SKM-1 treated with dmso at 0.1 percent for 144 hours (cell line): ENCODE results near the gene RNU5B-1.

ENCODE experiments used
- DNase-seq: peaks from one replicate; lab custom pipeline; 2025; ENCODE audit not compliant: unreplicated experiment; lab: John Stamatoyannopoulos, UW

The RNU5B-1 gene

GRCh38 chr15:65327651-65328393, 23.3 kb downstream of the RNU5B-1 start:
- peak; percentile 4 for DNase-seq

GRCh38 chr15:65328506-65329287, 24.2 kb downstream of the RNU5B-1 start:
- DNase-seq = no peak

- no peak for DNase-seq
Observed at GRCh38 chr15:65329288-65329983, 25.0 kb downstream of the RNU5B-1 start.

- no peak for DNase-seq
Observed at GRCh38 chr15:65329984-65330735, 25.7 kb downstream of the RNU5B-1 start.

GRCh38 chr15:65330934-65331645, 26.6 kb downstream of the RNU5B-1 start:
- DNase-seq = no peak

GRCh38 chr15:65331811-65332210, 27.3 kb downstream of the RNU5B-1 start:
- no peak for DNase-seq

GRCh38 chr15:65332391-65333147, 28.1 kb downstream of the RNU5B-1 start:
- DNase-seq = no peak

- no peak for DNase-seq
Observed at GRCh38 chr15:65333148-65333820, 28.8 kb downstream of the RNU5B-1 start.

- no peak for DNase-seq
Observed at GRCh38 chr15:65333856-65334255, 29.4 kb downstream of the RNU5B-1 start.

- no peak for DNase-seq
Observed at GRCh38 chr15:65334586-65335231, 30.2 kb downstream of the RNU5B-1 start.

- DNase-seq = no peak
Observed at GRCh38 chr15:65335278-65336055, 31.0 kb downstream of the RNU5B-1 start.

- no peak for DNase-seq
Observed at GRCh38 chr15:65336493-65337435, 32.3 kb downstream of the RNU5B-1 start.

- DNase-seq = no peak
Observed at GRCh38 chr15:65337436-65338070, 33.1 kb downstream of the RNU5B-1 start.

- DNase-seq = no peak
Observed at GRCh38 chr15:65338366-65338765, 33.9 kb downstream of the RNU5B-1 start.

GRCh38 chr15:65338823-65339222, 34.3 kb downstream of the RNU5B-1 start:
- no peak for DNase-seq

- no peak for DNase-seq
Observed at GRCh38 chr15:65339416-65339815, 34.9 kb downstream of the RNU5B-1 start.
